KG1 (cell line): ENCODE measurements around the gene NUMA1.

Experiments used
- DNase-seq: peaks from one replicate; lab custom pipeline; 2025; lab: John Stamatoyannopoulos, UW

NUMA1 gene, protein sequence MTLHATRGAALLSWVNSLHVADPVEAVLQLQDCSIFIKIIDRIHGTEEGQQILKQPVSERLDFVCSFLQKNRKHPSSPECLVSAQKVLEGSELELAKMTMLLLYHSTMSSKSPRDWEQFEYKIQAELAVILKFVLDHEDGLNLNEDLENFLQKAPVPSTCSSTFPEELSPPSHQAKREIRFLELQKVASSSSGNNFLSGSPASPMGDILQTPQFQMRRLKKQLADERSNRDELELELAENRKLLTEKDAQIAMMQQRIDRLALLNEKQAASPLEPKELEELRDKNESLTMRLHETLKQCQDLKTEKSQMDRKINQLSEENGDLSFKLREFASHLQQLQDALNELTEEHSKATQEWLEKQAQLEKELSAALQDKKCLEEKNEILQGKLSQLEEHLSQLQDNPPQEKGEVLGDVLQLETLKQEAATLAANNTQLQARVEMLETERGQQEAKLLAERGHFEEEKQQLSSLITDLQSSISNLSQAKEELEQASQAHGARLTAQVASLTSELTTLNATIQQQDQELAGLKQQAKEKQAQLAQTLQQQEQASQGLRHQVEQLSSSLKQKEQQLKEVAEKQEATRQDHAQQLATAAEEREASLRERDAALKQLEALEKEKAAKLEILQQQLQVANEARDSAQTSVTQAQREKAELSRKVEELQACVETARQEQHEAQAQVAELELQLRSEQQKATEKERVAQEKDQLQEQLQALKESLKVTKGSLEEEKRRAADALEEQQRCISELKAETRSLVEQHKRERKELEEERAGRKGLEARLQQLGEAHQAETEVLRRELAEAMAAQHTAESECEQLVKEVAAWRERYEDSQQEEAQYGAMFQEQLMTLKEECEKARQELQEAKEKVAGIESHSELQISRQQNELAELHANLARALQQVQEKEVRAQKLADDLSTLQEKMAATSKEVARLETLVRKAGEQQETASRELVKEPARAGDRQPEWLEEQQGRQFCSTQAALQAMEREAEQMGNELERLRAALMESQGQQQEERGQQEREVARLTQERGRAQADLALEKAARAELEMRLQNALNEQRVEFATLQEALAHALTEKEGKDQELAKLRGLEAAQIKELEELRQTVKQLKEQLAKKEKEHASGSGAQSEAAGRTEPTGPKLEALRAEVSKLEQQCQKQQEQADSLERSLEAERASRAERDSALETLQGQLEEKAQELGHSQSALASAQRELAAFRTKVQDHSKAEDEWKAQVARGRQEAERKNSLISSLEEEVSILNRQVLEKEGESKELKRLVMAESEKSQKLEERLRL (N-terminal part only)

DNA sequence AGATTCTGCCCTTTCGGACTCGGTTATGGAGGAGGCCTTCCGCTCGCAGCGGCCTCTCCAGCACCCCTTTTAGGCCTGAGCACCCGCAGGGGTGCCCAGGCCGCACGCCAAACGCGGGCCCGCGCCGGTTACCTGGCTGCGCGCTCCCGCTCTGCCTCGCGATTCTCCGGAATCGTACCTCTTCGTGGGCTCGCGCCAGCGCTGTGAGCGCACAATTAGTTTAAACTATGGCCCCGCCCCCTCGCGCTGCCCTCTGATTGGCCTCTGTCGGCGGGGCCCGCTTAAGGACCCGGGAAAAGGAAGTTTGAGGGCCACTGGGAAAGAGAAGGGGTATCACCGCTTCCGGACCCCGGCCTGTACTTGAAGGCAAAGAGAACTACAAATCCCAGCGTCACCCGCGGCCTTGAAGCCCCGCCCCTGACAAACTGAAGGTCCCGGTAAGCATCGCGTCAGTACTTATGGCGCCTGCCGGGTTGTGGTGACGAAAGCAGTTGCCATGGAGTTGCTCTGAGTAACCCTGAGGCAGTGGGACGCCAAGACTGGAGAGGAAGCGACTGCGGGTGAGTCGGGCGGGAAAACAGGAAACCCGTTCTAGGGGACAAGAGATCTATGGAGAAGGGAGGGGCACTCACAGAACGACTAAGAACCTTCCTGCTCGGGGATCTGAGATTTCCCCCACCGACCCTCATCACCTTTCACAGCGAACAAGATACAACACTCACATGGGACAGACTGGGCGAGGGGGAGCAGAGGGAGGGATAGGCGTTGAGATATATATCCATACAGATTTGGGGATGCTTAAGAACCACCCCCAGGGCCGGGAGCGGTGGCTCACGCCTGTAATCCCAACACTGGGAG is at the start of gene NUMA1, which contains the start of gene LRRC51:
TSS of gene NUMA1 (minus strand) at position 217 of the 858 bp plus-strand sequence. CDS start 44,599 bp downstream, outside the sequence.
TSS of gene LRRC51 (plus strand) at position 525 of the 858 bp plus-strand sequence. CDS start 8,234 bp downstream, outside the sequence.
- peak; percentile 100 for DNase-seq

DNA sequence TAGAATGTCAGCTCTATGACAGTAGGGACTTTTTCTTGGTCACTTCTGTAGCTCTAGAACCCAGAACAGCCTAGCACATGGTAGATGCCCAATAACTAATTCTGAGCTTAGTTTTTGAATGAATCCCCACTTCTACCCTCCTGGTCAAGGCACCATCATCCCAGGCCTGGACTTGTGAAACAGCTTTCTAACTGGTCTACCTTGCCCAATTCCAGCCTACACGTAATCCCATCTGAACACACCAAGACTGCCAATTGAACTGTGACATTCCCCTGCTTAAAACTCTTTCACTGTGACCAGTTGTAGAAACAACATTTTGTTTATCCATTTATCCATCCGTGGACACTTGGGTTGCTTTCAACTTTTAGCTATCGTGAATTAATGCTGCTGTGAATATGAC is 49.0 kb upstream of the NUMA1 start:
- no peak for DNase-seq

DNA sequence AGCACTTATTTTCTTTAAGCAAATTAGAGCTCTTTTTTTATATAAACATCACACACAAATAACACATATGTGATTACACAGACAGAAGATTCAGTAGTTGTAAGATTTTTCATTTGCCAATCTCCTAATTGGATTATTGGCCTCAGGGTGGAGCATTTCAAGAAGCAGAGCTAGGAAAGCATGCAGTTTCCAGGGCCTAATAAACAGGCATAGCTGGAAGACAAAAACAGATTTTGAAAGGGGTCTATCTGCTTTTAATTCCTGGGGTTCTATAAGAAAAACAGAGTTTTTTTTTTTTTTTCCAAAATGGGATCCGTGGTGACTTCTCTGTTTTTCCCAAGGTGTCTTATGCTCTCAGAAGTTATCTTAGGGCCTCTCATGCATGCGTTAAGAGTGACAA is 47.6 kb upstream of the NUMA1 start:
- DNase-seq: no peak

DNA sequence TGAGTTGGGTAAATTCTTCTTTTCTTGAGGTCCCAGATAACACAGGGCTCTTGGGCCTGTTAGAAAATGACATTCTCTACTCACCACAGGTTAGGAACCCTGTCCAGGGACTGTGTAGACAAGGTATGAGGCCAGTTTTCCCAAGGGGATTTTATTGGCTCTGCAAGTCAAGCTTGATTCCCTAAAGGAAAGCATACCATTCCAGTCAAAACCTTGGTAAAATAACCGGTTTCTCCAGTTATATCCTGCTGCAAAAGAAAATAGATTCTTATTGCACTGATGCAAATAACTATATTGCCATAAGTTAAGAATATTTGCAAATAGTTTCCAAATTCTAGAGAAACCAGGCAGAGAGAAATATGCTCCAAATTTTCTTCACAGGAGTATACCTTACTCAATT is 45.6 kb upstream of the NUMA1 start:
- DNase-seq: no peak

DNA sequence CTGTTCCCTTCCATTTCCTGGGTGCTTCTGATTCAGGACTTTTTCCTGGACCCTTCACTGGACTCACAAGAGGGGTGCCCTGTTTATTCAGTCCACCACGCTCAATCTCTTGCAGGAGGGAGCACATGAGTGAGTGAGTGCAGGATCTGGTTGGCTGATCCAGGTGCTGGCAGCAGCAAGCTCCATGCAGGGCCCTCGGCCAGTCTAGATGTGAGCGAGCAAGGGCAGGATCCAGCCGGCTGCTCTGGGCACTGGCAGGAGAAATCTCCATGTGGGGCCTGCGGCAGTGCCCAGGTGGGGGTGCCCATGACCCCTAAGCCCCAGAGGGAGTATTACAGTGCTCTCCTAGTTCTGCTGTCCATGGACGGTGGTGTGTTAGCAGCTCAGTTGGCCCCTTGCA is 43.7 kb upstream of the NUMA1 start:
- DNase-seq: no peak

DNA sequence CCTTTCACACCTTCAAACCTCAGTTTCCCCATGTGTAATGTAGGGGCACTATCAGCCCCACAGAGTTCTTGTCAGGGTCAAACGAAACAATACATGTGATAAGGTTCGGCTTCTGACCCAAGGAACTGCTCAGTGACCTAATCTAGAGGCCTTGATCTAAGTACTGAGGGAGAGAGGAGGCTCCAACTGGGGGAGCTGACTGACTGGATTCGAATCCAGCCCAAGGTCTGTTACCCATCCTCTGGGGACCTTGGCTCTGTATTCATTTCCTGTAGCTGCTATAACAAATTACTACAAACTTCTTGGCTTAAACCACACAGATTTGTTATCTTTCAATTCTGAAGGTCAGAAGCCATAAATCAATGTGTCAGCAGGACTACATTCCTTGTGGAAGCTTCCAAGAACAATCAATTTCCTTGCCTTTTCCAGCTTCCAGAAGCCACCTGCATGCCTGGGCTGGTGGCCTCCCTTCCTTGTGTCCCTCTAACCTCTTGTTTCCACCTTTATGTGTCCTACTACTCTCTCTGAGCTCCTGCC is 42.8 kb upstream of the NUMA1 start:
- no peak for DNase-seq

DNA sequence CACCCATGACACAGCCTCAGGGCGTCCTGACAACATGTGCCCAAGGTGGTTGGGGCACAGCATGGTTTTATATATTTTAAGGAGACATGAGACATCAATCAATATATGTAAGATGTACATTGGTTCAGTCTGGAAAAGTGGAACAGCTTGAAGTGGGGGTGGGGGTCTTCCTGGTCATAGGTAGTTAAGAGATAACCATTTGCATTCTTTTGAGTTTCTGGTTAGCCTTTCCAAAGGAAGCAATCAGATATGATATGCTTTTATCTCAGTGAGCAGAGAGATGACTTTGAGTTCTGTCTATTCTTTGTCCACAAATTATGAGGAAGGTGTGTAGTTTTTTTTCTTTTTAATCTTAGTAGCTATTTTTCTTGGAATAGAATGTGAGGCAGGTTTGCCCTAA is 42.3 kb upstream of the NUMA1 start:
- no peak for DNase-seq

DNA sequence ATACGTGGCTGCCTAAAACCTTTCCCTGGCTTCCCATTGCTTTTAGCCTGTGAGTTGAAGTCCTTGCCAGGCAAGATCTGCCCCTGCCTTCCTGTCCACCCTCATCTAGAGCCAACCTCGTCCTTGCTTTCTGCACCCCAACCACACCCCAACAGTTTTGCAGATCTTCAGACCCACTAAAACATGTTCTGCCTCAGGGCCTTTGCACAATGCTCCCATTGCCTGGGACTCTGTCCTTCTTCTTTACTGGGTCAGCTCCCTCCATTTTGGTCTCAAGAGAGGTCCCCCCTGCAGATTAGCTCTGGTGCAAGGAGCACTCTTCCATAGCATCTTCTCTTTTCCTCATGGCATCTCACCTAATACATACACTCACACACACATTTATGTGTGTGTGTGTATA is 40.6 kb upstream of the NUMA1 start:
- DNase-seq: no peak

DNA sequence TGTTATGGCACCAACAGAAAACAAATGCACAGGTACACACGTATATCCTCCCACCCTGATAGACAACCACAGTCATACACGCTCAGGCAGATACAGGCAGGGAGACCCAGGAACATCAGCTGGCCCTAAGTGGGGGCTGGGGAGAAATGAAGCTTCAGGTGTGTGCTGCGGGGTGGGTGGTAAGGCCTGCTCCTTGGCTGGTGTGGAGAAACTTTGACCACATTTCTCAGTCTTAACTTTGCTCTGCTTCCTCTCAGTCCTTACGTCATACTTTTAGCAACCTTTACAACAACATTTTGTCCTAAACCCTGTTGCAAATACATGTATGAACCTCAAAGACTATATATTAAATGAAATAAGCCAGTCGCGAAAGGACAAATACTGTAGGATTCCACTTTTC is 38.9 kb upstream of the NUMA1 start:
- no peak for DNase-seq

DNA sequence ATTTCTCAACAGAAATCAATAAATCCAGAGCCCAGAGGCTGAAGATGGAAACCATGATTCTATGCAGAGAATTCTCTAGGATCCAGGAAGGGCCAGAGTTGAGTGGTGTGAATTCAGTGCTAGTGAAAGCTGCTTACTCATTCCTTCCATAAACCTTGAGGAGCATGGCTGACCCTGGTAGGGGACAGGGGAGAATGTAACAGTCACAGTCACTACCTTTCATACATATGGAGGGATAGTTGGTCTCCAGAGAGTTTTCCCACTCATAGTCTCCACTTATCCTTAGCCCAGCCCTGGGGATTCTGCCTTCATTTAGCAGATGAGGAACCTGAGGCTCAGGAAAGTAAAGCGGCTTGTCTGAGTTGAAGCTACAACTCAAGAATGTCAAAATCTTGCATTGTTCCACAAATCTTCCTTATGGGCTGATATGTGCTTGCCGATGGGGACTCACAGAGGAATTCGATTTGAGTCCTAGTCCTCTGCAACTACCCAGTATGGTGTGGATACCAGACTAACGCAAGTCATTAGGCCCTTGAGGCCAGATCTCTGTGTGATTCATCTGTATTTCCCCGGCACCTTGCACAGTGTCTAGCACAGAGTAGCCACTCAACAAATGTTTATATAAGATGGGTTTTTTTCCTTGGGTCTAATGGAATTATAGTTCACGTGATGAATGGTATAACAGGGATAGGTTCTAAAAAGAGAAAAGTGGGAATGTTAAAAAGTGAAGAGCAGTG is 35.8 kb upstream of the NUMA1 start:
- no peak for DNase-seq

DNA sequence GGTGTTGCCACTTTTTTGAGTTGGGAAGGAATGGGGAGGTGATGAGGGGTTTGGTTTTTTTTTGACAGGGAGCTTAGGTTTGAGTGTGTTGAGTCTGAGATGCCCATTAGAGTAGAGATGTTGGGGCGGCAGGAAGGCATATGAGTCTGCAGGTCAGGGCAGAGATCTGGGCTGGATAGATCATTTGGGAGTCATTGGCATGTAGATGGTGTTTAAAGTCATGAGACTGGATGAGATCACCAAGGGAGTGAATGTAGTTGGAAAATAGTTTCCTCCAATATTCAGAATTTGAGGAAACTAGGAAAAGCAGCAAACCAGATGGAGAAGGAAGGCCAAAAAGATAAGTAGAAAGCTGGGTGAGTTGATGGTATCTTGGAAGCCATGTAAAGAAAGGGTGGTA is 34.2 kb upstream of the NUMA1 start:
- DNase-seq: no peak

DNA sequence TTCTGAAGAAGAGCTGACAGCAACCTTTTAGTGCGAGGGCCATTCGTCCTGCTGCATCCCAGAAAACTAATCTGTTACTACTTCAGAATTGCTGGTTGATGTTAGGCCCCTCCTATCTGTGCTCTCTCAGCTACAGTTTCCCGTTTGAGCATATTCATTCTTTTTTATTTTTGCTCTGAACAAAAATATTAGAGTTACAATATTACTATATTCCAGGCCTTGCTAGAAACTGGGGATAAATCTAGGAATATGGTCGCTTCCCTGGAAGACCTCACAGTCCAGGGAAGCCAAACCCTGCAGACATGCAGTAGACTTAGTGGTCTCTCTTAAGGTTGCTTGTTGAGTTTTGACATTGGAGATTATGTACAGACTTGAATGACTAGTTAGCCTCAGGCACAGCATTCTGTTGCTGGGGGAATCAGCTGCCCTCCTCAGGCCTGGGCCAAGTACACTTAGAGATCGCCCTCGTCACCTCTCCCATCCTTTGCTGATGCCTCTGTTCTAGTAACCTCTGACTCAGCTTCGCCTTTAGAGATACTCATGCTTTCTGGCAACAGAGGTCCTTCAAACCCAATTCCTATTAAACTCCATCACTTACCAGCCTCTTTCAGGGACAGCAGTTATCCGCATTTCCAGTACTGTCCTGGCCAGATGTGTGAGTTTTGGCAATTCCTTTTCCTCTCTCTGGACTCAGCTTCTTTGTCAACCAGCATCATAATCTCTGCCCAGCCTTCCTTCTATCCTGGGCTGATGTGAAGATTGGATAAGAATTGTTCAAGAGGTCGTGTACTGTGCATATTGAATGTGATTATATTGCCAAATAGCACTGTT is 32.9 kb upstream of the NUMA1 start:
- no peak for DNase-seq

DNA sequence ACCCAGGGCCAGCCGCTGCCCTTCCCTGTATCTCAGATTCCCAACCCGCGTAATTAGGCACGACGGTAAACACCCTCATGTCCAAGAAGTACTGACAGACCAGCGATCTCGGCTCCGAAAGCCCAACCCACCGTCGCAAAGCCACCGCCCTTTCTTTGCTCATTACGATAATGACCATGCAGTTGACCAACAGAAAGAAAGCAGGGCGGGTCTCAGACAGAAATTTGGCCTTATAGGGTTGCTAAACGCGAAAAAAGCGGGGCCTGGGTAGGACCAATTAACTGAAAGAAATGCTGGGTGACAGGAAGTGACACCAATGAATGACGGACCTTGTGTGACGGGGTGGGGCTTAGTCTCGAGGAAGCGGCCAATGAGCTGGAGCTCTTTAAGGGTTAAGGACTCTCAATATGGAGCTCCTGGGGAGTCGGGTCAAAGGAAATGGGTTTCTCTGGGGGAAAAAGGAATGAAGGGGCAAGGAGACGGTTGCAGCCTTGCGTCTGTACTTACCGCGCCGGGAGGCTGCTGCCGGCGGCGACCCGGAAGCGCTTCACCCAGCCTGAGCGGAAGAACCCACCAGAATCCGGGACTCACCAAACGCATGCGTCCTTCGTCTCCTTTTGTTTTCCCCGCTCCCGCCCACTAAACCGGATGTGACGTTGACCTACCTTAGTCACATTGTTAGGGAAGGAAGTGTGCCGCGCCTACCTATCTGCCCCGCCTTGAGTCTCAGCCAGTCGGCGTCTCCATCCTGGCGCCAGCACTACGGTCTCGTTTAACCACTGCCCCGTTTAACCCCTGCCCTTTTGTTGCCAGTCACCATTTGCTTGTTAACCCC is 32.0 kb upstream of the NUMA1 start, which contains the start of gene ANAPC15:
TSS of gene ANAPC15 (minus strand) at position 553 of the 835 bp plus-strand sequence. CDS start 1,419 bp downstream, outside the sequence.
- peak; percentile 100 for DNase-seq

DNA sequence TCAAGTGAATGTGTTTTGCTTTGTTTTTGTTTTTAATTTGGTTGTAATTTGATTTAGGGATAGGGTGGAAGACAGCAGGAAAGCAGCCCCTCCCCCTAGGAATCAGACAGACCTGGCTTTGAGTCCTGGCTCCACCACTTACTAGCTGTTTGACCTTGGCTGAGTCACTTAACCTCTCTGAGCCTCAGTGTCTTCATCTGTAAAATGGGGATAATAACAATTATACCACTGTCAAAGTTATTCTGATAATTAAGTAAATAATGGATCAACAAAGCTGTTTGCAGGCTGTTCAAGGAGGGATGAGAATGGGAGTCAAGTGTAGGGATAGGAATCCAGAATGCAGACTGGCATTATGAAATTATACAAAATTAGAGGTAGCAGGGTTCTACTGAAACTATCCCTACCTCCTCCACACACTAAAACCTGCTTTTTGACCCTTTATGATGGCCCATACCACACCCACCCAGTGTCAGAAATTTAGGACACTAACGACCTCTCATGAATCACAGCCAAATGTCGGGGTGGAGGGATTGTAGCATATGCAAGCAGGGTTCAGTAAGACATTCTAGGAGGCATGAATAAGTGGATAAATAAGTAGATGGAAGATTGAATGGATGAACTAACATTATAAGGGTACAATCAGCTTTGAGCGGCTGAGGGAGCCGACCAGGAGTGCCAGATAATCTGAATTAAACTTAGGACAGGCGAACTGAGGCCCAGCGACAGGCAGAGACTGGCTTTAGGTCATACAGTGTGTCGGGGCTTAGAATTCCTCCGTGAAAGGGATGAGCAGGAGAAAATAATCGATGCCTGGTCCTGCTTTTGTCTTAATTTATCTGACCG is 31.2 kb upstream of the NUMA1 start:
- DNase-seq: no peak

DNA sequence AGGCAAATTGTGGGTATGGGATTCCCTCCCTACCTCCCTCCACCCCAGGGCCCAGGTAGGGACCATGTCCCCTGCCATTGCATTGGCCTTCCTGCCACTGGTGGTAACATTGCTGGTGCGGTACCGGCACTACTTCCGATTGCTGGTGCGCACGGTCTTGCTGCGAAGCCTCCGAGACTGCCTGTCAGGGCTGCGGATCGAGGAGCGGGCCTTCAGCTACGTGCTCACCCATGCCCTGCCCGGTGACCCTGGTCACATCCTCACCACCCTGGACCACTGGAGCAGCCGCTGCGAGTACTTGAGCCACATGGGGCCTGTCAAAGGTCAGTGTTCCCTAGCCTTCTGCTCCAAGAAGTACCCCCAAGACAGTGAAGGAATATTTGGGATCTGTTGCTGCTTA is 25.5 kb upstream of the NUMA1 start, which contains the start of gene TOMT:
TSS of gene TOMT (plus strand) at position 37 of the 400 bp plus-strand sequence. CDS start at position 65, 28 bp downstream.
- no peak for DNase-seq

DNA sequence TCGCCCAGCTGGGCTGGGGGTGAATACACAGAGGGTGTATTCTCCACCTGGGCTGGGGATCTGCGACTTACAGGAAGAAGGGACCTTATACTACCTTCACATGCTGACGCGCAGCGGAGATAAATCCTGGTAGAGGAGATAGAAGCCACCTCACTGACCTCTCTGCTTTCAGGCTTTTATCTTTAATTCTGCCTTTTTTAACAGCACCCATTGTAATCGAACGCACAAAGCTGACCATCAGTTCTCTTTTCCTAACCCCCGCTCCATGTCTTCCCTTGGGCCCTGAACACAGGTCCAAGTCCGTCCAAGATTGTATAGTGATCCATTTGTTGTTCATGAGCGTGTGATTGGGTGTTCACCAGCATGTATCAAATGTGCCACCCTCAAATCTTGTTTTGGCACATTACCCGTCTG is 23.4 kb upstream of the NUMA1 start:
- no peak for DNase-seq
